Epithelial cell of esophagus (primary cell): ENCODE measurements around the gene SCN5A.

Source experiments
- DNase-seq: peaks from one replicate; pipeline ENCODE4 v3.0.0; 2010; ENCODE audit warnings: low read depth
- H3K4me3 ChIP-seq: 2 replicates; pipeline ENCODE4 v1.5.1; 2011; ENCODE audit warnings: mild to moderate bottlenecking, low read length, control low read depth
- CTCF ChIP-seq: IDR thresholded peaks from 2 replicates; pipeline ENCODE4 v1.5.1; 2011; ENCODE audit warnings: low read depth, mild to moderate bottlenecking, low read length, control low read depth, inconsistent platforms; ENCODE audit not compliant: insufficient read depth; ENCODE audit errors: missing control alignments

SCN5A gene

DNA sequence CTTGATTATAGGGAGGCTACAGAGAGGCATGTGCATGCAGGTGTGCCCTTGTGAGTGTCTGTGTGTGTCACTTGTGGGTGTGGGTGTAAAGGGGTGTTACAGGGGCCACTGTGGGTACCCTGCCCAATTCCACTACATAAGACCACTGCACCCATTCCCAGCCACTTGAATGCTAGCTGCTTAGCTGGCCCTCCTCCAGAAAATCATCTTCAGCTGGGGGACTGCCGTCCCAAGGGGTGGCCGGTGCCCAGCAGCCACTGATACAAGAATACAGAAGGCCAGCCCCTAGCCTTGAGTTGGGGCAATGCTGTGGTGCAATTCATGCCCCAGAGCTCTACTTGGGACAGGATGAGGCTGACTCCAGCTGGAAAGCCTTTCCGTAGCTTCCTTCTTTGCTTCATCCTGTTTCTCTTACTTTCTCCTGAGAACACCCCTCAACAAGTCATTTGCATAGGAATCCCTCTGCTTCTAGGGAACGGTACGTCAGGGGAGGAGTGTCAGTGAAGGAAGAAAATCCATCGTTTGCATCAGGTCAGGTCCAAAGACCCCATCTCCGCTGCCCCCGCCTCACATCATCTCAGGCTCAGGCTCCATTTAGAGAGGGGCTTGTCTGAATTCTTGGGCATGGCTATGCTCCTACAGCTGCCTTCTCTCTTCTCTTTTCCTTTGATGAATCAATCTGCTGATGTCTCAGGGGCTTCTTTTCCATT, 72.0 kb downstream of the SCN5A start:
- H3K4me3 ChIP-seq: no peak overlapping the region
- no peak for DNase-seq
- no peak for TF ChIP-seq CTCF

- no peak for DNase-seq
These were observed 72.7 kb downstream of the SCN5A start for GRCh38 chr3:38576526-38577370.

GRCh38 chr3:38576131-38576525, 73.4 kb downstream of the SCN5A start:
- TF ChIP-seq CTCF: no peak
- no peak for DNase-seq
- no peak overlapping the region for H3K4me3 ChIP-seq

More at GRCh38 chr3:38576526-38577370, 72.7 kb downstream of the SCN5A start:
- H3K4me3 ChIP-seq: no peak overlapping the region
- no peak for TF ChIP-seq CTCF

GRCh38 chr3:38575279-38575843, 74.1 kb downstream of the SCN5A start:
- no peak overlapping the region for H3K4me3 ChIP-seq
- TF ChIP-seq CTCF: no peak
- DNase-seq: no peak

DNA sequence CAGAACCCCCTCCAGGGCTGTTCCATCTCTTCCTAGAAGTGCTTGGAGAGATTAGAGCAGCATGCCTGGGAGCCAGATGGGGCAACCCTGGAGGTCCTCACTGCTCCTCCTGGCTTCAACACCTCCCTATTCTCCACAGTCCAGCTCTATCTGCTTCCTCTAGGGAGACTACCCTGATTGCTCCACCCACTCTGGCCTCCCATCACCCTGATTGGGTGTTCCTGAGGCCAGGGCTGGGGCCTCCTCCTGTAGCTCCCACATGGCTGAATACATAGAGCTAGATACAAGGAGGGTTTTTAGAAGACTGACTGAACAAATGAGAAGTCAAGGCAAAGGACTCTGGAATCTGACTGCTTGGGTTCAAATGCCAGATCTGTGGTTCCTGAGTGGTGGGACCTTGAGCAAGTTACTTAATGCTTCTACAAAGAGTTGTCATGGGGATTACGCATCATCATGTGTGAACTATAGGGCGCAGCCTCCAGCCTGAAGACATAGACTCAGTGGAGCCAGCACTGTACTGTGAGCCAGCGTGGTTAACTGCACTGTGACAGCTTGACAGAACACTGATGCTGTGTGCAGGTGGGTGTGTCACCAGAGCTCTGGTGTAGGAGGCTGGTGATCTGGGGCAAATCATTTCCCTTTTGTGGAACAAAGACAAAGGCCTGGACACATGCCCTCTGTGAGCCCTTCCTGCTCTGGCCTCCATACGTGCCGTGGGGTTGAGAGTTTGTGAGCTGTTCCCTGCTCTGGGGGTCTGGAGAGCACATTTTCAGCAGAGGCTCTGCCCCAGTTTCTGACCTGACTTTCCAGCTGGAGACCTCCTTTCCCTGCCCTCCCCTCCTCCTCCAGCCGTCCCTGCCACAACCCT, 74.8 kb downstream of the SCN5A start:
- TF ChIP-seq CTCF: no peak
- no peak for DNase-seq

DNA sequence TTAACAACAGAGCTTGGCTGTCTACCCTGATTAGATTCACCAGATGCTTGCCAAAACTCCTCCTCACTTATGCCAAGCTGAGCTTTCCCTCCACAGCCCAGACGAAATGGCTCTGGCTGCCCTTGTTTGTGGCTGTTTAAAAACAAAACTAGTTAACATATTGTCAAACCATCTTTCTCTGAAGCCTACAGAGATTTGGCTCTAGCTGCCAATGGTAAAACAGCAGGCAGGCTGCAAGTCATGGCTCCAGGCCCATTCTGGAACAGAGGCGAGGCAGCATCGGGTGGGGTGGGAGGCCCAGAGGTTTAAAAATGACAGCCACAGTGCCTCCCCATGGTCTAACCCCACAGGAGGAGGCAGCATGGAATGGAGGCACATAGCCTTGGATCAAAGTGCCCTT, 75.9 kb downstream of the SCN5A start:
- no peak for DNase-seq
- no peak overlapping the region for H3K4me3 ChIP-seq
- no peak for TF ChIP-seq CTCF

More for the DNA sequence above, 74.8 kb downstream of the SCN5A start:
- no peak overlapping the region for H3K4me3 ChIP-seq
